Measurements from ENCODE around the gene MIXL1.
A peak's percentile ranks its signal among the peaks of the same experiment; 100 is the strongest.

The MIXL1 gene

GRCh38 chr1:226222686-226223085 lies 778 bp upstream of the MIXL1 start (continued):
- no peak for TF ChIP-seq ZNF274 (IDR thresholded peaks at IDR 0.05; ENCODE audit: low read length)
- TF ChIP-seq ZNF274 (tag by site-specific recombination; IDR thresholded peaks at IDR 0.05; ENCODE audit: borderline replicate concordance) = no peak
- TF ChIP-seq ZNF596 (tag by site-specific recombination; IDR thresholded peaks at IDR 0.05) = no peak
- TF ChIP-seq SCRT1 (tag by site-specific recombination; IDR thresholded peaks at IDR 0.05; ENCODE audit: borderline replicate concordance) = no peak
- TF ChIP-seq ZEB2 (tag by site-specific recombination; IDR thresholded peaks at IDR 0.05) = no peak
- TF ChIP-seq ZNF174 (tag by site-specific recombination; IDR thresholded peaks at IDR 0.05) = no peak

- no peaks in the 10 kb centered on the region; a peak in 1 of 3 replicates for H3K36me3 ChIP-seq (ENCODE audit: control insufficient read depth in 2 of 2, insufficient read depth in 1 of 2, low read length in 2 of 2)
- H3K4me3 ChIP-seq (ENCODE audit: low read depth, low read length) = peak overlapping the region; percentile 40
- H3K27ac ChIP-seq (ENCODE audit: extremely low read depth, low read depth, low read length) = no peak overlapping the region; the same call in 1 of the 2 replicates
- H3K9me3 ChIP-seq (ENCODE audit: control insufficient read depth, insufficient read depth, low read depth, low read length) = no peaks in the 10 kb centered on the region
- no peaks in the 10 kb centered on the region; the same call in 1 of the 2 replicates for H3K4me1 ChIP-seq (ENCODE audit: control insufficient read depth, insufficient read depth, low read length)
- ChIA-PET POLR2A (interaction anchor here (0.5 to 0.8 kb wide), 2 partner anchors 85 to 144 kb away, joined by 3 to 4 read pairs; partner anchors contain the start of gene LIN9), CTCF (interaction anchor here (0.8 to 4.1 kb wide), 7 partner anchors 10 to 109 kb away, joined by 3 to 19 read pairs (median 4); no protein-coding TSS in a partner anchor)
- TF ChIP-seq ZNF10 (tag by site-specific recombination; IDR thresholded peaks at IDR 0.05) = 0 out of 2 replicates have a peak, but pooled peaks have one; percentile 35
- TF ChIP-seq ZNF426 (tag by site-specific recombination; IDR thresholded peaks at IDR 0.05) = no peak
- TF ChIP-seq CTCF (tag by site-specific recombination; IDR thresholded peaks at IDR 0.05) = peak; percentile 57
- no peak for TF ChIP-seq KLF1 (tag by site-specific recombination; IDR thresholded peaks at IDR 0.05)
- no peak for TF ChIP-seq ZNF529 (tag by site-specific recombination; IDR thresholded peaks at IDR 0.05; ENCODE audit: insufficient replicate concordance)
- no peak for TF ChIP-seq ZNF398 (tag by site-specific recombination; IDR thresholded peaks at IDR 0.05)
- TF ChIP-seq ZNF18 (tag by site-specific recombination; IDR thresholded peaks at IDR 0.05) = no peak
- TF ChIP-seq ZNF140 (tag by site-specific recombination; IDR thresholded peaks at IDR 0.05) = no peak
- TF ChIP-seq ZNF292 (tag by site-specific recombination; IDR thresholded peaks at IDR 0.05; ENCODE audit: borderline replicate concordance, low read depth) = no peak
- TF ChIP-seq ZNF571 (tag by site-specific recombination; IDR thresholded peaks at IDR 0.05) = no peak
- TF ChIP-seq ZNF114 (tag by site-specific recombination; IDR thresholded peaks at IDR 0.05) = no peak
- no peak for TF ChIP-seq ZNF433 (tag by site-specific recombination; IDR thresholded peaks at IDR 0.05; ENCODE audit: low read depth)
- no peak for TF ChIP-seq GLIS1 (tag by site-specific recombination; IDR thresholded peaks at IDR 0.05)
- no peak for TF ChIP-seq SETDB1 (IDR thresholded peaks at IDR 0.05; ENCODE audit: insufficient read length, low read length)
- no peak for TF ChIP-seq RBAK (tag by site-specific recombination; IDR thresholded peaks at IDR 0.05)
- TF ChIP-seq TCF7L2 (IDR thresholded peaks at IDR 0.05; ENCODE audit: borderline replicate concordance, low read depth, low read length) = no peak
- TF ChIP-seq ZNF266 (tag by site-specific recombination; IDR thresholded peaks at IDR 0.05; ENCODE audit: low read depth) = no peak
- no peak for TF ChIP-seq PRDM1 (tag by site-specific recombination; IDR thresholded peaks at IDR 0.05)
- TF ChIP-seq ZNF600 (tag by site-specific recombination; IDR thresholded peaks at IDR 0.05) = peak; percentile 80
- TF ChIP-seq ZNF544 (tag by site-specific recombination; IDR thresholded peaks at IDR 0.05) = no peak
- no peak for TF ChIP-seq YY1 (tag by site-specific recombination; IDR thresholded peaks at IDR 0.05)
- TF ChIP-seq ZNF404 (tag by site-specific recombination; IDR thresholded peaks at IDR 0.05) = no peak
- no peak for TF ChIP-seq ZBTB20 (tag by site-specific recombination; IDR thresholded peaks at IDR 0.05)
- no peak for TF ChIP-seq ZNF670 (tag by site-specific recombination; IDR thresholded peaks at IDR 0.05; ENCODE audit: low read depth)
- no peak for TF ChIP-seq ZFP69B (tag by site-specific recombination; IDR thresholded peaks at IDR 0.05)
- TF ChIP-seq ZSCAN18 (tag by site-specific recombination; IDR thresholded peaks at IDR 0.05) = no peak
- no peak for TF ChIP-seq ZNF560 (tag by site-specific recombination; IDR thresholded peaks at IDR 0.05; ENCODE audit: borderline replicate concordance)
Measured at GRCh38 chr1:226223786-226224244, 351 bp downstream of the MIXL1 start.
